ENCODE data around the gene TMEM45B. TPM values are rescaled to one million over a fixed set of nuclear protein-coding genes. Genes with fewer than 3 reads are reported as not detected.
"Not testable (repeated sequence)": the region's sequence is repeated elsewhere in the genome, so short reads cannot be mapped to it uniquely, and the experiment has no call there.

The TMEM45B gene
- total RNA-seq, 2 experiments from 2014 or later: 2.1 to 3.1 TPM

- H3K4me1 Mint-ChIP-seq: peaks cover 34% of the 10 kb centered on the region
- peak overlapping the region; percentile 89 for H3K27ac Mint-ChIP-seq
- peaks cover 2% of the 10 kb centered on the region for H3K36me3 Mint-ChIP-seq (ENCODE audit: low read depth)
- peak; percentile 38 for ATAC-seq
- POLR2A ChIA-PET: interaction anchor here (1.2 kb wide), 1 partner anchor 224 kb away, joined by 4 read pairs; no protein-coding TSS in a partner anchor
- no peak overlapping the region for H3K4me3 Mint-ChIP-seq
- no peak for DNase-seq
- intact Hi-C loops (cut with DNase I, micrococcal nuclease): no loop called here
- CTCF ChIA-PET: no interaction called here
- H3K9me3 Mint-ChIP-seq (ENCODE audit: low read depth): no peaks in the 10 kb centered on the region
- no peaks in the 10 kb centered on the region for H3K27me3 Mint-ChIP-seq
These were observed 38.7 kb downstream of the TMEM45B start for GRCh38 chr11:129854232-129854805.

- ATAC-seq (no peak), DNase-seq (no peak)
- Mint-ChIP-seq H3K27me3 (no peaks in the 10 kb centered on the region), H3K4me3 (no peak overlapping the region), H3K9me3 (ENCODE audit: low read depth) (no peaks in the 10 kb centered on the region), H3K27ac (peak overlapping the region; percentile 3), H3K36me3 (ENCODE audit: low read depth) (peaks cover 9% of the 10 kb centered on the region), H3K4me1 (peaks cover 40% of the 10 kb centered on the region)
- ChIA-PET CTCF (no interaction called here), POLR2A (no interaction called here)
- intact Hi-C loops (cut with DNase I, micrococcal nuclease): no loop called here
These were observed 39.4 kb downstream of the TMEM45B start for GRCh38 chr11:129855086-129855485.

- H3K9me3 Mint-ChIP-seq (ENCODE audit: low read depth): no peaks in the 10 kb centered on the region
- DNase-seq: no peak
- ChIA-PET CTCF (no interaction called here), POLR2A (no interaction called here)
- no peak overlapping the region for H3K4me3 Mint-ChIP-seq
- no peak for ATAC-seq
- peaks cover 46% of the 10 kb centered on the region for H3K4me1 Mint-ChIP-seq
- H3K27ac Mint-ChIP-seq: no peak overlapping the region
- intact Hi-C loops (cut with DNase I, micrococcal nuclease): no loop called here
- no peaks in the 10 kb centered on the region for H3K27me3 Mint-ChIP-seq
- H3K36me3 Mint-ChIP-seq (ENCODE audit: low read depth): peaks cover 12% of the 10 kb centered on the region
These were observed 40.4 kb downstream of the TMEM45B start for GRCh38 chr11:129856036-129856435.

GRCh38 chr11:129861702-129862522 lies 46.3 kb downstream of the TMEM45B start:
- intact Hi-C loops (cut with DNase I, micrococcal nuclease): no loop called here
- Mint-ChIP-seq H3K4me1 (peaks cover 39% of the 10 kb centered on the region), H3K4me3 (no peak overlapping the region), H3K27ac (no peak overlapping the region), H3K9me3 (ENCODE audit: low read depth) (no peaks in the 10 kb centered on the region), H3K36me3 (ENCODE audit: low read depth) (peaks cover 62% of the 10 kb centered on the region), H3K27me3 (no peaks in the 10 kb centered on the region)
- DNase-seq: no peak
- ATAC-seq: no peak
- ChIA-PET CTCF (interaction anchor here (0.5 kb wide), 1 partner anchor 17 kb away, joined by 3 read pairs; no protein-coding TSS in a partner anchor), POLR2A (interaction anchor here (0.6 kb wide), 1 partner anchor 410 kb away, joined by 3 read pairs; no protein-coding TSS in a partner anchor)

DNA sequence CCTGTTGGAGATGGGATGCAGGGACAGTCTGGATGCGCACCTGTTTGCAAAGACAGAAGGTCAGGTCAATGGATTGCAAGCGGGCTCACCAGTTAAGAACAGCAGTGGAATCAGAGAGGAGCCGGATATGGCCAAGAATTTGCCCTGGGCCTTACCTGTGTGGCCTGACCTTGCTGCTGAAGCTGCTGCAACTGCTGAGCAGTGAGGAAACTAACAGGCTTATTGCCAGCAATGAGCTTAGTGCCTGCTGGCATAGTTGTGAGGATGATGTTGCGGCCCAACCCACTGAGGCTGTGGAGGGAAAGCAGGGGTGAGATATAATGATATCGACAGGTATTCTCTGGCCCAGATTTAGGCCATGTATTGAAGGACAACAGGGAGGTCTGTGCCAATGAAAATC lies 49.2 kb downstream of the TMEM45B start:
- ChIA-PET CTCF (interaction anchor here (1.1 kb wide), 1 partner anchor 13 kb away, joined by 3 read pairs; no protein-coding TSS in a partner anchor), POLR2A (no interaction called here)
- peaks cover 71% of the 10 kb centered on the region for H3K36me3 Mint-ChIP-seq (ENCODE audit: low read depth)
- H3K27ac Mint-ChIP-seq: no peak overlapping the region
- intact Hi-C loops (cut with DNase I, micrococcal nuclease): no loop called here
- no peaks in the 10 kb centered on the region for H3K9me3 Mint-ChIP-seq (ENCODE audit: low read depth)
- no peak for ATAC-seq
- no peaks in the 10 kb centered on the region for H3K27me3 Mint-ChIP-seq
- peaks cover 32% of the 10 kb centered on the region for H3K4me1 Mint-ChIP-seq
- no peak for DNase-seq
- H3K4me3 Mint-ChIP-seq: no peak overlapping the region

- no peaks in the 10 kb centered on the region for H3K27me3 Mint-ChIP-seq
- ChIA-PET POLR2A (no interaction called here), CTCF (no interaction called here)
- H3K27ac Mint-ChIP-seq: peak overlapping the region; percentile 7
- H3K4me1 Mint-ChIP-seq: peaks cover 27% of the 10 kb centered on the region
- ATAC-seq (peak; percentile 75), DNase-seq (peak; percentile 39)
- H3K9me3 Mint-ChIP-seq (ENCODE audit: low read depth): no peaks in the 10 kb centered on the region
- H3K36me3 Mint-ChIP-seq (ENCODE audit: low read depth): peaks cover 70% of the 10 kb centered on the region
- H3K4me3 Mint-ChIP-seq: no peak overlapping the region
- intact Hi-C loops (cut with DNase I, micrococcal nuclease): no loop called here
These were observed 50.1 kb downstream of the TMEM45B start for GRCh38 chr11:129865701-129866100.

- intact Hi-C loops (cut with DNase I, micrococcal nuclease): no loop called here
- ChIA-PET CTCF (interaction anchor here (0.6 to 0.9 kb wide), 2 partner anchors 265 to 870 kb away, joined by 3 to 4 read pairs; no protein-coding TSS in a partner anchor), POLR2A (no interaction called here)
- ATAC-seq (no peak), DNase-seq (no peak)
- Mint-ChIP-seq H3K4me3 (no peak overlapping the region), H3K4me1 (peaks cover 23% of the 10 kb centered on the region), H3K27me3 (no peaks in the 10 kb centered on the region), H3K27ac (peak overlapping the region; percentile 7), H3K9me3 (ENCODE audit: low read depth) (no peaks in the 10 kb centered on the region), H3K36me3 (ENCODE audit: low read depth) (peaks cover 72% of the 10 kb centered on the region)
These were observed 50.7 kb downstream of the TMEM45B start for GRCh38 chr11:129866311-129866710.

DNA sequence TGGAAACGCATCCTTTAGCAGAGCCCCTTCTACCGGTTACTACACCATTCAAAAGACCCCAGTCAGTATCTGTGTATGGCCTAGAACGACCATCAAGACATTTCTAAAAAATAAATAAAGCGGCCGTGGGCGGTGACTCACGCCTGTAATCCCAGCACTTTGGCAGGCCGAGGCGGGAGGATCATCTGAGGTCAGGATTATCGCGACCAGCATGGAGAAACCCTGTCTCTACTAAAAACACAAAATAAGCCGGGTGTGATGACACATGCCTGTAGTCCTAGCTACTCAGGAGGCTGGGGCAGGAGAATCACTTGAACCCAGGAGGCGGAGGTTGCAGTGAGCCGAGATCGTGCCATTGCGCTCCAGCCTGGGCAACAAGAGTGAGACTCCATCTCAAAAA lies 53.0 kb downstream of the TMEM45B start:
- H3K27me3 Mint-ChIP-seq; POLR2A ChIA-PET; CTCF ChIA-PET; DNase-seq; intact Hi-C loops (cut with DNase I, micrococcal nuclease); ATAC-seq; H3K9me3 Mint-ChIP-seq (ENCODE audit: low read depth); H3K27ac Mint-ChIP-seq; H3K4me3 Mint-ChIP-seq: not testable (repeated sequence)
- Mint-ChIP-seq H3K36me3 (ENCODE audit: low read depth) (peaks cover 70% of the 10 kb centered on the region), H3K4me1 (peaks cover 11% of the 10 kb centered on the region)

DNA sequence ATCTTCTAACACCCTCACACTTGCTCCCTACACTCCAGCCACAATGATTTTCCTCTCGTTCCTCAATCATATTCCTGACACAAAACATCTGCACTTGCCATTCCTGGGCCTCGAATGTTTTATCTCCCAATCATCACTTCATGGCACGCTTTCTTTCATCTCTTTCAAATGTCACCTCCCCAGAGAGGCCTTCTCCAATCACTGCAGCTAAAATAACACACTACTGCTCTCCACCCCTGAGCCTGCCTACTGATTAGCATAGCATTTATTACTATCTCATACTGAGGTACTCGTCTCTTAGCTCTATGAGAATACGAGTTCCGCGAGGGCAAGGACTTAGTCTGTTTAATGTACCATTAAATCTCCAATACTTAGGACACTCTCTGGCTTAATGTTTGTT lies 56.3 kb downstream of the TMEM45B start:
- Mint-ChIP-seq H3K9me3 (ENCODE audit: low read depth) (no peaks in the 10 kb centered on the region), H3K4me3 (no peak overlapping the region), H3K27me3 (no peaks in the 10 kb centered on the region), H3K4me1 (peaks cover 1% of the 10 kb centered on the region), H3K27ac (no peak overlapping the region), H3K36me3 (ENCODE audit: low read depth) (peaks cover 59% of the 10 kb centered on the region)
- intact Hi-C loops (cut with DNase I, micrococcal nuclease): no loop called here
- DNase-seq (no peak), ATAC-seq (no peak)
- CTCF ChIA-PET: interaction anchor here (1.3 kb wide), 1 partner anchor 10 kb away, joined by 5 read pairs; no protein-coding TSS in a partner anchor
- POLR2A ChIA-PET: no interaction called here

DNA sequence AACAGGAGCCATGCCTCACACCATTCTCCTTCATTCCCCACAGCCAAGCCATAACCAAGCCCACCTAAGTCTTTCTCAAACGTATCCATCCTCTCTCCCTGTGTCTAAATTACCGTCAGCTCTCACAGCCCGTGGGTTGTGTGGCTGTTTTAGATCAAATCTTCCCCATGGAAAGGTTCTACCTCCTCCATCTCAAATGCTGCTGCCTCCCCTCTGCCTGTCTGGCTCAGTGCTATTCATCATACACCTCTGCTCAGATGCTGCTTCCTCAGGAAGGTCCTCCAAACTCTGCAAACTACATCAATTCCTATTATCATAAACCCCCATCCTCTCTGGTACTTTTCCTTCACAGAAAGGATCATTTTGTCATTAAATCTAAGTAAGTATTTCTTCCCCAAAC lies 64.7 kb downstream of the TMEM45B start:
- H3K4me3 Mint-ChIP-seq: no peak overlapping the region
- H3K36me3 Mint-ChIP-seq (ENCODE audit: low read depth): peaks cover 56% of the 10 kb centered on the region
- intact Hi-C loops (cut with DNase I, micrococcal nuclease): no loop called here
- H3K27ac Mint-ChIP-seq: no peak overlapping the region
- no peak for DNase-seq
- no peak for ATAC-seq
- no peaks in the 10 kb centered on the region for H3K27me3 Mint-ChIP-seq
- no peaks in the 10 kb centered on the region for H3K4me1 Mint-ChIP-seq
- POLR2A ChIA-PET: no interaction called here
- H3K9me3 Mint-ChIP-seq (ENCODE audit: low read depth): no peaks in the 10 kb centered on the region
- CTCF ChIA-PET: interaction anchor here (1.0 kb wide), 1 partner anchor 252 kb away, joined by 3 read pairs; no protein-coding TSS in a partner anchor

DNA sequence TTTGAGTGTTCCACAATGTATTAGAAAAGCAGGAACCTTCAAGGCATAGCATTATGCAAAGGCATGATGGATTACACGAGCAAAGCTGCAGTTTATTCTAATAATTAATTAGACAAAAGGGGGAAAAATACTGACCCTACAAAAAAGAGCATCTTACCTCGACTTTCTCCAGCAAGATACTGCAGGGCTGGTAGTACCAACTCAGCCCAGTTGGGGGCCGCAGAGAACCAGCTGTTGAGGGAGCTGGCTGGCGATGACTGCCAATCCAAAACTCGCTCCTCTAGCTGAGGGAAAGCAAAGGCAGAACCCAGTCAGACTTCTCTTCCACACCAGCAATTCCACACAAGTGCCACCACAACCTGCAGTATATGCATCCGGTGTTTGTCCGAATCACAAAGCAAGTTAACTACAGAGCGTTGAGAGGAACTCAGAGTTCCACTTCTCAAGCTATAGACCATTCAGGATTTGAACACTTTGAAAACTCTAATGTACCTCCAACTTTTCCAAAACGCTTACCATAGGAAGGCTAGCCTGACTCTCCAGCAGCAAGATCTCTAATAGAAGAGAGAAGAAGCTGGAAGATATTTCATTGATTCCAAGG lies 66.0 kb downstream of the TMEM45B start:
- Mint-ChIP-seq H3K36me3 (ENCODE audit: low read depth) (peaks cover 57% of the 10 kb centered on the region), H3K27me3 (no peaks in the 10 kb centered on the region), H3K9me3 (ENCODE audit: low read depth) (no peaks in the 10 kb centered on the region), H3K4me3 (no peak overlapping the region), H3K4me1 (no peaks in the 10 kb centered on the region), H3K27ac (no peak overlapping the region)
- ChIA-PET CTCF (interaction anchor here (0.6 to 2.3 kb wide), 13 partner anchors 9 to 1003 kb away, joined by 3 to 14 read pairs (median 5); partner anchors contain the start of gene NFRKB), POLR2A (interaction anchor here (0.7 kb wide), 1 partner anchor 22 kb away, joined by 3 read pairs; no protein-coding TSS in a partner anchor)
- peak; percentile 78 for ATAC-seq
- intact Hi-C loops (cut with DNase I, micrococcal nuclease): no loop called here
- peak; percentile 70 for DNase-seq
